Fibroblast of mammary gland (primary cell): ENCODE data around the gene SURF4.

Source experiments
- DNase-seq: peaks from one replicate; pipeline ENCODE4 v3.0.0-alpha.2; 2010; ENCODE audit warnings: low read depth
- H3K4me3 ChIP-seq: 2 replicates; pipeline ENCODE4 v1.5.1; 2011; ENCODE audit warnings: low read depth, mild to moderate bottlenecking, low read length, moderate library complexity; ENCODE audit not compliant: control insufficient read depth
- CTCF ChIP-seq: conservative IDR thresholded peaks from 2 replicates; pipeline ENCODE4 v1.5.1; 2011; ENCODE audit warnings: low read depth, low read length, inconsistent platforms; ENCODE audit not compliant: control insufficient read depth, insufficient read depth

Gene SURF4

GRCh38 chr9:133375724-133376654 is at the start of gene SURF4, which contains the start of gene STKLD1:
TSS of gene SURF4 (minus strand) at chr9:133376060. CDS start at chr9:133375969, 91 bp downstream.
TSS of gene STKLD1 (plus strand) at chr9:133376366. CDS start at chr9:133376474, 108 bp downstream.
- peak within 1 kb of the TSS; percentile 96 for H3K4me3 ChIP-seq
- DNase-seq = peak; percentile 94
- TF ChIP-seq CTCF = no peak

GRCh38 chr9:133425049-133425632 is 49.3 kb upstream of the SURF4 start:
- no peak for TF ChIP-seq CTCF
- no peak overlapping the region for H3K4me3 ChIP-seq
- no peak for DNase-seq

- TF ChIP-seq CTCF = no peak
- H3K4me3 ChIP-seq = no peak overlapping the region
- no peak for DNase-seq
Observed at GRCh38 chr9:133424187-133424586, 48.3 kb upstream of the SURF4 start.

- no peak for TF ChIP-seq CTCF
- DNase-seq = peak; percentile 14
- no peak overlapping the region for H3K4me3 ChIP-seq
Observed at GRCh38 chr9:133423216-133423615, 47.4 kb upstream of the SURF4 start.

GRCh38 chr9:133421615-133422542 is 46.0 kb upstream of the SURF4 start, which contains the start of gene ADAMTS13:
TSS of gene ADAMTS13 (plus strand) at chr9:133422367. CDS start at chr9:133422444, 77 bp downstream.
- H3K4me3 ChIP-seq = no peak within 1 kb of the TSS
- DNase-seq = peak; percentile 15
- TF ChIP-seq CTCF = peak; percentile 9

- no peak overlapping the region for H3K4me3 ChIP-seq
- DNase-seq = no peak
- TF ChIP-seq CTCF = no peak
Observed at GRCh38 chr9:133420392-133420827, 44.5 kb upstream of the SURF4 start.
